ENCODE results near the gene LIMD2.

Gene LIMD2

DNA sequence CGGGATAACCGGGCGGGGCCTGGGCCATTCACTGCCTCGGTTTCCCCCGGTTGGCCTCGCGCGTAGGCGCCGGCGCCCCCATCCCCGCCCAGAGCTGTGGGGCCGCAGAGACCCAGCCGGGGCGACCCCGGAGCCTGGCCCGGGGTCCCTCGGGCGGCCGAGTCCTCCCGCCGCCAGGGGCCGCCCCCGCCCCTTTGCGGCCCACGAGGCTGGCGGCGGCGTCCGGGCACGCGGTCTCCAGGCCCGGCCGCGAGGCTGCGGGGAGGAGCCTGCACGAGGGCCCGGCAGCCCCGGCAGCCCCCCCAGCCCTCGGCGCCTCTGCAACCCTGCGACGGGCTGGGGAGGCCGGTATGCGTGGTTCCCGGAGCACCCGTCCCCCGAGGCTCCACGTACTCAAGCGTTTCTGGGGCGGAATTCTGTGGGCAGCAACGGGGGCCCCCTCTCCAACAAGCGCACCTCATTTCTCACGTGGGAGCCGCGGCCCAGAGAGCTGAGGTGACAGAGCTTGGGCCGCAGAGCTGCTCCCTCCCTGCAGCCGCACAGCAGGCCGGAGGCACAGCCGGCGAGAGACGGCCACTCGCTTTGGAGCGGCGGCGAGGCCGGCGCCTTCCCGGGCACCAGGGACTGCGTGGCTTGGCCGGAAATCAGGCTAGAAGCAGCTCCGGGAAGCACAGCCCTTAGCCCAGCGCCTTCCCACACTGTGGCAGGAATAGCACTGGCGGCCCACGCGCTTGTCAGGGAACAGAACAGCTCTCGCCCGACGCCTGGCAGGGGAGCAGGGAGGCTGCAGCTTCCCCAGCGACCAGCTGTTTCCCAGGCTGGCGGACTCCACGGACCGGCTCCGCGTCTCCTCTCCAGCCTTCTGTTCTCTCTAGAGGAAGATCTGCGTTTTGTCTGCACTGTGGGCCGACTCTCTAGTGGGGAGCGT, 867 bp upstream of the LIMD2 start:
- DNase-seq = peak; percentile 48 to 49

DNA sequence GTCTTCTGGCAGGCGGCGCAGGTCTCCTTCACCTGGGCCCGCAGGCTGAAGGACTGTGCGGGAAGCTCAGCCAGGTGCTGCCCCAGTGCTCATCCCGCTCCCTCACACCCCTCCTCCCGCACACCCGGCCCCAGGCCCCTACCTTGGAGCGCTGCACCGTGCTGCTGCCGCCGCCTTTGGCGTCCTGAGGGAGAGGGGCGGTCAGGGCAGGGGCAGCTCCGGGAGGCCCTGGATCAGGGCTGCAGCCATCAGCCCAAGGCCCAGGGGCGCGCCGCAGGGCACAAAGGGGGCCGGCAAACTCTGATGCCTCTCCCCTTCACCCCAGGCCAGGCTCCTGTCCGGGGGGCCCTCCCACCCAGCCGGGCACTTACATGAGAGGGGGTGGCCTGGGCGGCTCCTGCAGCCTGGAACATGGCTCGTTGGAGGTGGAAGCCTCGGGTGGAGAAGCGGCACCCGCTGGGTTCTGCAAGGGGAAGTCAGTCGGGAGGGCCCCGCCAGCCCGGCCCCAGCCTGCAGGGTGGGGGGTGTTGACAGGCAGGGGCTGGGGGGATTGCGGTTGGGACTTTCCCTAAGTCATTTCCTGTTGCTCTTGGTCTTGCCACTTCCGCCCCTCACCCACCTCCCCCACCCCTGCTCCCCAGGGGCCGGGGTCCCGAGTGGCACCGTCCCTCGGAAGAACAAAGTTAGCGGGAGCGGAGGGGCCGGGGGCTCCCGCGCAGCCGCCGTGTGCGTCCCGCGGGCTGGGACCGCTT, 863 bp downstream of the LIMD2 start:
- peak; percentile 68 to 80 for DNase-seq

DNA sequence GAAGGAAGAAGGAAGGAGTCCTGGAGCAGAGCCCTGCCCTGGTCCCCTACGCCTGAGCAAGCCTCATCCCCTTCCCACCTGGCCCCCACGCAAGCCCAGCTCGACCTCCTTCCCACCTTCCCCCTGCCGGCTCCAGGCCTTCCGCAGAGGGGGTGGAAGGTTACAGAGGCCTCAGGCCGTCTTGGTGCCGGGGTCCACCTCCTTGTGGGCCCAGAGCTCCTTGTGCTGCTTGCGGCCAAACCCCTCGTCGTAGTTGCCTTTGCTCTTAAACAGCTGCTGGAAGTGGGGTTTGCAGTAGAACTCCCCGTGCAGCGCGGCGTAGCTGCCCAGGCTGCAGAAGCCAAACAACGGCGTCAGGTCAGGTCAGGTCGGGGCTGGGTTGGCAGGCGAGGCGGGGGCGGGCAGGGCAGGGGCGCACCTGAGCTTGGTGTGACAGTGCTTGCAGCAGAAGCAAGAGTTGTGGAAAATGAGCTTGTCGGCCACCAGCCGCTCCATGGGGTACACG, 1.5 kb downstream of the LIMD2 start:
- peak in 1 of 2 experiments; percentile 31 for DNase-seq

DNA sequence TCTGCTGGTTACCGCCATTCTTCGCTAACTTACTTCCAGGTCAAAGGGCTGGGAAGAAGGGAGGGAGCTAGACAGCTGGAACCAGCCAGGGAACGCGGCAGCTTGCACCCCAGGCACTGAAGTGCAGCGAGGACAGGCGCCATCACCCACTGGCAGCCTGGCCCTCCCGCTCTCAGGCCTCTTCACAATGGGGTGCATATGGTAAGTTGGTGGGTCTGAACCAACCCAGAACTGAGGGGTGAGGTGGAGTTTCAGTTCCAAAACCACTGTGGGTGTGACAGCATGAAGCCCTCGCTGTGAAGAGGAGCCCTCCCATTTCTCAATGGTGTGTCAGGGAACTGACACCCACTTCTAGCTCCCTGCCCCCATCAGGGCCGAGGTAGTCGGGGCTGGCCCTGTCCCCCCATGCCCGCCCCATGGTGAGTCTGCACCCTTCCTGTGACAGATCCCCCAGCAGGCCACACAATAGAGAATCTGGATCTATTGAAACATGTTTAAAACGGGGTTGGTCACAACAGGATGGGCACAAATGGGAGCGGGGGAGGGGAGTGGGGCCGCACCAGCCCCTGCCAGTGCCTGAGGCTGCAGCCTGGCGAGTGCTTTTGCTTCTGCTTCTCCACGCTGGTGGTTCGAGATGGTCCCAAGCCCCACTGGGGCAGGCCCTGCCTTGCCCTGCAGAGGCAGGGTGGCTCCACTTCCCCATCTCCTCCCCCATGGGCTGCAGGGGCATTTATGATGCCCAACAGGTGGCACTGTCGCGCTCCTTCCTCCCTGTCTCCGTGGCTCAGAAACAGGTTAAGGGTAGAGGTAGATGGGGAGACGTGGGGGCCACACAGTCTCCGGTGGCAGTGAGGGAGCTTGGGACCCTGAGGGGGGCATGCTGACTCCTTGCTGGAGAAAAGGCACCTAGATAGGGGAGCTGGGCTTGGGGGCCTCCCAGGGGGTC, 2.3 kb downstream of the LIMD2 start:
- DNase-seq = peak; percentile 66 to 71

DNA sequence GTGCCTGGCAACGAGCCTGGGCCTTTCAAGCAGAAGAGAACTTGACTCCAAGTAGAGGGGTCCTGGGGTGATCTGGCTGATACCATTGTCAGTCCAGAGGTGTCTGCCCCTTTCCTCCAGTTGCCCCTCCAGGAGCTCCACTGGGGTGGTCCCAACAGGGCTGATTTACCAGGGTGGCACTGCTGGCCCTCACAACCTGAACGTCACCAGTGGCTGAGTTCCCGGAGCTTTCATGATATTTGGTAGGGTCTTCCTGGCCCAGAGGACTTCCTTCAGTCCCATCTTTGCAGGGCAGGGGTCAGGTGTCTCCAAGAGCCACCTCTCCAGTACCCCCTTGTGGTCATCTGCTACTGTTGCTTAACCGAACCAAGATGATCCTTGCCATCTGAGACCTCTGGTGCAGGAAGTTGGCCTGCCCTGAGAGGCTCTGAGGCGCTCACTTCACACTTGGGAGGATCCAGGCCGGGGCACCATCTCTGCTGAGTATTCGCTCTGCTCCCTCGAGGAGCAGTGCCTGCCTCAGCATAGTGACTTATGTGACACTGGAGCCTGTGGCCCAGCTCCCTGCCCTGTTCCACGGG, 3.5 kb downstream of the LIMD2 start:
- peak in 1 of 2 experiments; percentile 27 for DNase-seq

DNA sequence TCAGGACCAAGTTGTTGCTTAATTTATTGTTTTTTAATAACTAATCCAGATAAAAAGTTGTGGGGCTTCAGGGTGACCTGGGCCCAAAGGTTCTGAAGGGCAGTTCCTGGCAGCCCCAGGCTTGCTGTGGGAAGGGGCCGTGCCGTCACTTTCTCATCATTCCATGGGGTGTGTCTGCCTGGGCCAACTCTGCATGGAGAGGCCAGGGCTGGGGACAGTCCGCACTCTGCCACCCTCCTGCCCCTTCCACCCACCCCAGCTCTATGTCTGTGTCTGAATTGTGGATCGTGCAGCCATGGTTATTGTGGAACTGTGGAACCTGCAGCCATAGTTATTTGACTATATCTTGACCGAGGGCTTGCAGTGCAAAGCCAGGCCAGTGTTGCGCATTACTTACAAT, 4.0 kb downstream of the LIMD2 start:
- DNase-seq = no peak

DNA sequence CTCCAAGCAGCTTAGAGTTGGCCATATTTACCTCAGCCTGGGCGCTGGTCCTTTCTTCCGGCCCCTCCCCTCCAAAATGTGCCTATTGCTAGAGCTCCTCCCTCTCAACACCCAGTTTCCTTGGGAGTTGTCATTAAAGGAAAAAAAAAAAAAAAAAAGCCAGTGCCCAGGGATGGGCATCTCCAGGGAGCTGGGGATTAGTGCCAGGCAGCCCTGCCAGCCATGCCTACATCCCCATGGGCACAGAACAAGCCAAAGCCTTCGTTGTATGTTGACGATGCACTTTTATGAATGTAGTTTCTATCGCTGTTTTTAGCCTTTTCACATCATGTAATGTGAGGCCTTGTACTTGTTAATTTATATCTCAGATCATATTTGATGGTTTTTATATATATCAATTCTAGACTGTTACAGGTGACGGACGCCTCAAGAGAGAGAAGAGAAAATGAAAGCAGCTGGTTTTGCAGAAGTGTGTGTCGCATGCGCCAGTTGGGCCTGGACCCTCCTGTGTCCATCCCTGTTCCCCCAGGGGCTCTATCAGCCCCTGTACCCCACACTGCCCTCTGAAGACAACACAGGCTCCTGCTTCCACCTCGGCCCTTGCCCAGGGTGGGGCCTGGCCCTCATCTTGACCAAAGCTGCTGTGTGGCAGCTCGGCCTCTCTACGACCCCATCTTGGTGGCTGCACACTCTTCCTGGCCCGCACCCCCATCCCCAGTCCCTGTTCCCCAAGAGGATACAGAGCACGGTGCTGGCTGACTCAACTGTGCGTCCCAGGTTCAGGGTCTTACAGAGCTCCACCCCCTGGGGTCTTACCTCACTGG, 4.8 kb downstream of the LIMD2 start:
- no peak for DNase-seq

DNA sequence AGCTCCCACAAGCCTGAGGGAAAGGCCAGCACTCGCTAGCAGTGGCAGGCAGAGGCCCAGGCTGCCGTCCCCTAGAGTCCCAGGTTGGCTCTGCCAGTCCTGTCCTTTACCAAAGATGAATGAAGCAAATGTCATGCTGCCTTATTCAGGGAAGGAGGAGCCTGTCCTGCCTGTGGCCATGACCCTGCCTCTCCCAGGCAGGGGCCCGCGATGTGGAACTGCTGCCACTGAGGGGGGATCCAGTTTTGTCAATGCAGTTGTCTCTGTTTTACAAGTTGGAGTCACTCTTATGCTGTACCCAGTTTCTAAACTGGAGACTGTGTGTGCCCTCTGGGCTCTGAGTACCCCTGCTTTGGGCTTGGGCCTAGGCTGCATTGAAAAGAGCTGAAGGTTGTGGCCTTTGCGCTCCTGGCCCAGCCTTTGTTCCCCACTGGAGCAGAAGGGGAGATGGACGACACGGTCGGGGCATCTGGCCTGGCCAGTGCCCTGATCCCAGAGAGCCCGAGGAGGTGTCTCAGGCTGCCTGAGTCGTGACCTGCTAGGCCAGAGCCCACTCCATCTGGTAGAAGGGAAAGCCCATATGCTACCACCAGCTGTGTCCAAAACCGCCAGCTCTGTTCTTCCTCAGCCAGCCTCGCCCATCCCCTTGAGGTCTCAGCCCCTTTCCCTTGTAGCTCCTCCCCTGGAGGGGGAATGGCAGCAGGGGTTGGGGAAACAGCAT, 5.5 kb downstream of the LIMD2 start:
- DNase-seq = no peak

DNA sequence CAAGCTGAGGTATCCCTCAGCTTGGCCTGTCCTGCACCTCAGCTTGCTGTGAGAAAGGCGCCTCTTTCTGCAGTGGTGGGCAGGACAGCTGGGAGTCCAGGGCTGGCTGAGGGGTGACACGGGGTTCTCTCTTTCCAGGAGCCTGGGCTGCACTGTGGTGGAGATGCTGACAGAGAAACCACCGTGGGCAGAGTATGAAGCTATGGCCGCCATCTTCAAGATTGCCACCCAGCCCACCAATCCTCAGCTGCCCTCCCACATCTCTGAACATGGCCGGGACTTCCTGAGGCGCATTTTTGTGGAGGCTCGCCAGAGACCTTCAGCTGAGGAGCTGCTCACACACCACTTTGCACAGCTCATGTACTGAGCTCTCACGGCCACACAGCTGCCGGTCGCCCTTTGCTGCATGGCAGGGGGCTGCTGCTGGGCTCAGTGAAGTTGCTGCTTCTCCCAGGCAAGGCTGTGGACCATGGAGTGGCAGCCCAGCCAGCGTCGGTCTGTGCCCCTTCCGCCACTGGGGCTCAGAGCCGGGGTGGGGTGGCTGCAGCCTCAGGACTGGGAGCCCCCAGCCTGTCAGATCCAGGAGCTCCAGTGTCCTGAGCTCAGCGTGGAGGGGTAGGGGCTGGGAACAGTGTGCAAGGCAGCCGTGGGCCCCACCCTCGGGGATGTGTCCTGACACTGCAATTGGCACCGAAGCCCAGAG, 6.4 kb downstream of the LIMD2 start:
- no peak for DNase-seq

DNA sequence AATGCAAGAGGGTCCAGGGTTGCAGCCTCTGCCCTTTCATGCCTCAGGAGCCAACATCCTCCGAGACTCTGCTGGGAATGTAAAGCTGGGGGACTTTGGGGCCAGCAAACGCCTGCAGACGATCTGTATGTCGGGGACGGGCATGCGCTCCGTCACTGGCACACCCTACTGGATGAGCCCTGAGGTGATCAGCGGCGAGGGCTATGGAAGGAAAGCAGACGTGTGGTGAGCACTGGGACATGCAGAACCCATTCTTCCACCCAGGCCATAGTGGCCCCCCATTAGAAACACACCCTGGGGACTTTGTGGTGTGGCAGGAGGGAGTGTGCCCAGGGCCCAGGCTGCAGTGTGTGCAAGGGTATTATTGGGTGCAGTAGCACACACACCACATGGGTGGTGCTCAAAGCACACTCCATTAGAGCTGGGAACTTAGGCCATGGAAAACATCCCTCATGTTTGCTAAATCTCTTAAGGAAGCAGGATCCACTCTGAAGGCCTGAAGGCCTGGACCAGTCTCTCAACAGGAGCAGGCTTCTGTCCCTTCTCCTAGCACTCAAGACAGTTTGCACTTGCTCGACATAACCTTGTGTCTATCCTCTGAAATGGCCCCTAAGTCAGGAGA, 7.6 kb downstream of the LIMD2 start:
- DNase-seq = no peak

DNA sequence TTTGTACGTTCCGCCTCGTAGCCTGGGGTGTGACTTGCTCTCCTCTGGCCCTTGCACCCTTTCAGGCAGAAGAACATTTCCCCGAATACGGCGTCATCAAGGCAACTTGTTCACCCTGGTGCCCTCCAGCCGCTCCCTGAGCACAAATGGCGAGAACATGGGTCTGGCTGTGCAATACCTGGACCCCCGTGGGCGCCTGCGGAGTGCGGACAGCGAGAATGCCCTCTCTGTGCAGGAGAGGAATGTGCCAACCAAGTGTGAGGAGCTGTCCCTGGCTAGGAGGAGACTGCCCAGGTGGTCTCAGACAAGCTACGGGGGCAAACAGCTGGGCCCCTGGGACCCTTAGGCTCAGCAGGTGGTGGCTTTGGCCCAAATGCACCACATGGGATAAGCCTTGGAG, 10.4 kb downstream of the LIMD2 start:
- DNase-seq = no peak

DNA sequence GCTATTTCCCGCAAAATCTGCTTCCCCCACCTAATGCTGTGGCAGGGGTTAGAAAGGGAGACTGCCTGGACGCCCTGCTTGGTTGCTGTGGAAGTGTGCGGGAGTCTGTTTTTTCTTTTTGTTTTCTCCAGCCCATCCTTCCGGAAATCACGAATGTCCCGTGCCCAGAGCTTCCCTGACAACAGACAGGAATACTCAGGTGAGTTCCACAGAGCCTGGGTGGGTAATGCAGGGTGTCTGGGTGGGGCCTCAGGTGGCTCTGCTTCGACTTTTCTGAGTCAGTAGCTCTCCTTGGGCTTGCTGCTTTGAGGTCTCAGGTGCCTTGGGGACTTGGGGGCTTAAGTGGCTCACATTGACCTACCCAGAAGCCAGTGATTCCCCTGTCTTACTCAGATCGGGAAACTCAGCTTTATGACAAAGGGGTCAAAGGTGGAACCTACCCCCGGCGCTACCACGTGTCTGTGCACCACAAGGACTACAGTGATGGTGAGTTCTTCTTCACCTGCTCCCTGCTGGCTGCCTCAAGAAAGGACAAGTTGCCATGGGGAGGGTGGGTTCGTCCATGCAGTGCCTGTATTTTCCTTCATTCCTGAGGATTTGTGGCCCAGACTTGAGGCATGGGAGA, 11.4 kb downstream of the LIMD2 start:
- DNase-seq = no peak

DNA sequence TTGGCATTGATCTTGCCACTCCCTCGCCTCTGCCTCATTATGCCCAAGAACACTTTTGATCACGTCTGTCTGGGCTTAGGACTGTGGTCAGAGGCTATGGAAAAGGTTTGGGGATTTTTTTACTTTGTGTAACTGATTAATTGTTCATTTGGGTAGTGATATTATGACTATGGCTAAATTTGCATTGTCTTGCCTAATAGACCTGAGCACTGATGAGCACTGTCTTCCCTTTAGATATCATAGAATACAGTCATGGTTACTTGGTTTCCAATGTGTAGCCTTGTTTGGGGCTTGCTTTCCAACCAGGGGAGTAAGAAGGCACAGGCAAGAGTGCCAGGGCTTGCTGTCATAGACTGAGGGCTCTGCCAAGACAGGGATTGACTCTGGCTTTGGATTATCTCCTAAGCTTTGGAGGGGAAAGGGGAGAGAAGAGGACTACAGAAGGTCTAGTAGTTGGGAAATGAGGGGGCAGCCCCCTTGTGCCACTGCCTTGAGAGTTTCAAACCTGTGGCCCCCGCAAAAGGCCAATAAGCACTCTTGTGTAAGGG, 13.7 kb downstream of the LIMD2 start:
- DNase-seq = no peak

DNA sequence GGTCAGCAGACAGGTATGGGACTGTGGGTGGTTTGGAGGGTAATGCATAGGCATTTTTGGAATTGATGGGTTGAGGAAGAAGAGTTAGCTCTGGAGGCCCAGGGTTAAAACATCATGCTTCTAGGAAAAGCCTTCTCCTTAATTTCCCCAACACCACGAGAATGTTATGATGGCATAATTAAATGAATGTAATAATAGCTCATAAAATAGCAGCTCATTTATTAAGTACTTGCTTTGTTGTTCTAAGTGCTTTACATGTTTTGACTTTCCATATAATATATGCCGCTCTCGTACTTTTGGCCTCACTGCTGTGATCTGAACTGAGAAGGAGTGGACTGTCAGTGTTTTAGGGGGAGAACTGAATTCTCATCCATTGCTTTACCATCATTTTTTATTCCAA, 14.3 kb downstream of the LIMD2 start:
- DNase-seq = no peak

DNA sequence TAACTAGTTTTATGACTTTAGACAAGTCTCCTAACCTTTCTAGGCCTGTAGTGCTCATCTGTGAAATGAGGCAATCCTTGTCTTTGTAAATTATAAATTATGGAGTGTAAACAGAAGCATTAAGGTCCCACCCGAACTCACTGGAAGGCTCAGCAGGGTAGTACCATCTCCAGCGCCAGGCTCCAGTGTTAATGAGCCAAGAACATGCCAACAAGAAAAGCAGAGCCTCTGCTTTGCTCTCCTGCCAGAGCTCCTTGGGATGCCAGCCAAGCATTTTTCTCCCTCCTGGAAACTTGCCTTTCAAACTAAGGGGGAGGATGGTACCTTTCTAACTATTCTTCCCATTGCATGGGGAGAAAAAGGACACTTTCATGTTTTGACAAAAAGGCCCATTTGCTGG, 14.9 kb downstream of the LIMD2 start:
- no peak for DNase-seq

DNA sequence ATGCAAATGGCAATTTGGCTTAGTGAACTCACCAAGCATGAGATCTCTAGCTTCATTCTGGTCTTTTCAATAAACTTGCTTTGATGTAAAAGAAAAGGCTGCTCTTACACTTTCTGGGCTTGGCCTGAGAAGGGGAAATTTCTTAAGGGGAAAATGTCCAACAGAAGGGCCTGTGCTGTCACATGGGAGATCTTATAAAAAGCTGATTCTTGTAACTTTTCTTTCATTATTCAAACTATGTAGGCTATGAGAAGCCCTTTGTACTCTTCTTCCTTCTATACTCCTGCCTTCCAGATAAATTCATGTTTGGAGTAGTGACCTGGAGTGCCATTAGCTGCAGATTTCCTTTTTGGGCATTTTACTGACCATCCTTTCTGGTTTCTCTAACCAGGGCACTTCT, 16.9 kb downstream of the LIMD2 start:
- DNase-seq = no peak

DNA sequence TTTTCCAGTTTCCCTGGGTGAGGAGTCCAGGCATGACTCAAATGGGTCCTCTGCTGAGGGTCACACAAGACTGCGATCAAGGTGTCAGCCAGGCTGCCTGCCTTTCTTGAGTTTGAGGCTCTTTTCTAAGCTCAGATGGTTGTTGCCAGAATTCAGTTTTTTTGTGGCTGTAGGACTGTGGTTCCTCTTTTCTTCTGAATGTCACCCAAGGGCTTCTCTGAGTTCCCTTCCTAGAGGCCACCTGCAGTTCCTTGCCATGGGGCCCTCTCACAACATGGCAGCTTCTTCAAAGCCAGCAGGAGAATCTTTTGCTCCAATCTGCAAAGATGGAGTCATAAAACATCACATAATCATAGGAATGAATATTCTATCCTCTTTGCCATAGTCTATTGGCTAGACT, 17.5 kb downstream of the LIMD2 start:
- DNase-seq = no peak

DNA sequence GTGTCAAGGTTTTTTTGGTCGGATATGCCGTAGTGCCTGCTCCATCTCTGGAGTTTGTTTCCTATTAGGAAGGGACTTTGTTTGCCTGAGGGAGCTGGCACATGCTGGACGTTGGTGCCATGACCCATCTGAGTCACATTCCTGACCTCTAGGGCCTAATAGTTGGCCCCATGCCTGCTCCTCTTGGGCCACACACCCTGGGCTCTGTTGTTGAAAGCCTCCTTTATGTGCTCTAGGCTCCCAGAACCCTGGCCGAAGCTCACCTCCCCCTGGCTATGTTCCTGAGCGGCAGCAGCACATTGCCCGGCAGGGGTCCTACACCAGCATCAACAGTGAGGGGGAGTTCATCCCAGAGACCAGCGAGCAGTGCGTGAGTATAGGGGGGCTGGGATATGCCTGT, 18.4 kb downstream of the LIMD2 start:
- DNase-seq = no peak

DNA sequence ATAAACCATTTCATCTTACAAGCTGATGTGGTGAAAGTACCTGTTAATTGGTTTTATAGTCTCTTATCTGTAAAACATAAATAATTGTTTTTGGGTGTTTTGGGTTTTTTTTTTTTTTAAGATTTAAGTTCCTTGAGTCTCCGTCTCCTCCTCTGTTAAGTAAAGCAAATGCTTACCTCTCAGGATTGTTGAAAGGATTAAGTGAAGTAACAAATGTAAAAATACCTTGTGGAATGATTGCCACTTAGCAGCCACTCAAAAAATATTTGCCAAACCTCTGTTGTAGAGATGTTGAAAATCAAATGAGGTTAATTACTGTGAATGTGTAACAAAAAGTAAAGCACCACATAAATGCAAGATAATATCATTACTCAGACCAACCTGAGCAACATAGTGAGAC, 19.2 kb downstream of the LIMD2 start:
- no peak for DNase-seq

Data from stimulated activated CD4-positive, alpha-beta T cell treated with anti-CD3 and anti-CD28 coated beads, Interleukin-4, amount 100 ng/mL, for 4 hours (primary cell).